GM18505 (cell line): ENCODE results near the gene RGS11.

Experiments
- ATAC-seq: cut with Tn5 transposase; IDR thresholded peaks from one replicate; pipeline ENCODE4 v1.9.1; 2021; ENCODE audit not compliant: unreplicated experiment
- POLR2A ChIP-seq: IDR thresholded peaks from 4 replicates; pipeline ENCODE4 v1.6.1; 2011; ENCODE audit warnings: borderline replicate concordance; ENCODE audit not compliant: insufficient read depth, insufficient read length; ENCODE audit errors: extremely low read depth

The RGS11 gene

GRCh38 chr16:229731-230281, 45.9 kb downstream of the RGS11 start:
- no peak for ATAC-seq
- TF ChIP-seq POLR2A: no peak

- TF ChIP-seq POLR2A: peak; percentile 99
- ATAC-seq: peak; percentile 83
These were observed 46.7 kb downstream of the RGS11 start, which contains the start of gene LUC7L for GRCh38 chr16:228852-229730. Gene LUC7L, minus strand, starts transcription at chr16:229449. Its CDS starts 110 bp downstream, at chr16:229339.

- TF ChIP-seq POLR2A: no peak
- peak; percentile 7 for ATAC-seq
These were observed 47.4 kb downstream of the RGS11 start for GRCh38 chr16:228151-228851.

DNA sequence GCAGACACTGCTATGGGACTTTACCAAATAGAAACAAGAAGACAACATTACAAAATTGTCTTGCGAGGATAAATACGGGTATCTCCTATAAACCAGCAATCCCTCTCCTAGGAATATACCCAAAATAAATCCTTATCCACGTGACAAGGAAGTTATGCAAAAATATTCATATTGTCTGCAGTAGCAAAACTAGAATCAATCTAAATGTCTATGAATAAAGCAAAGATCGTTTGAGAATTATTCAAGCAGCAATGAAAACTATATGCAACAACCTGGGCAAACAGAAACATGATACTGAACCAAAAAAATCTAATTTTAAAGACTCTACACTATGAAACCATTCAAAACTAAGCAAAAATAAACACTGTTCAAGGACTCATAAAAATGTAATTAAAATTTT, 55.7 kb downstream of the RGS11 start:
- TF ChIP-seq POLR2A: no peak
- ATAC-seq: no peak
